Measurements from ENCODE around the gene SIGLEC10. TPM values are rescaled to one million over a fixed set of nuclear protein-coding genes. Genes with fewer than 3 reads are reported as not detected.
"Not testable (repeated sequence)": the region's sequence is repeated elsewhere in the genome, so short reads cannot be mapped to it uniquely, and the experiment has no call there.

The SIGLEC10 gene
- total RNA-seq, 1 donor from 2014 or later = 12.6 TPM

- intact Hi-C loops (cut with DNase I) = no loop called here
- H3K9me3 ChIP-seq = no peaks in the 10 kb centered on the region
- H3K36me3 ChIP-seq = no peaks in the 10 kb centered on the region
- H3K4me1 ChIP-seq = no peaks in the 10 kb centered on the region
- no peak for ATAC-seq
- DNase-seq = peak; percentile 23
- H3K27ac ChIP-seq = no peak overlapping the region
- peaks cover under 1% of the 10 kb centered on the region for H3K27me3 ChIP-seq
- H3K4me3 ChIP-seq = no peak overlapping the region
- TF ChIP-seq CTCF (IDR thresholded peaks at IDR 0.05) = no peak
Measured at GRCh38 chr19:51430221-51430620, 12.8 kb upstream of the SIGLEC10 start.

- peak; percentile 78 for ATAC-seq
- H3K27me3 ChIP-seq = no peaks in the 10 kb centered on the region
- no peak for TF ChIP-seq CTCF (IDR thresholded peaks at IDR 0.05)
- H3K27ac ChIP-seq = no peak overlapping the region
- DNase-seq = no peak
- no peaks in the 10 kb centered on the region for H3K9me3 ChIP-seq
- H3K36me3 ChIP-seq = no peaks in the 10 kb centered on the region
- intact Hi-C loops (cut with DNase I) = no loop called here
- no peak overlapping the region for H3K4me3 ChIP-seq
- H3K4me1 ChIP-seq = no peaks in the 10 kb centered on the region
Measured at GRCh38 chr19:51427201-51427600, 9.8 kb upstream of the SIGLEC10 start.

DNA sequence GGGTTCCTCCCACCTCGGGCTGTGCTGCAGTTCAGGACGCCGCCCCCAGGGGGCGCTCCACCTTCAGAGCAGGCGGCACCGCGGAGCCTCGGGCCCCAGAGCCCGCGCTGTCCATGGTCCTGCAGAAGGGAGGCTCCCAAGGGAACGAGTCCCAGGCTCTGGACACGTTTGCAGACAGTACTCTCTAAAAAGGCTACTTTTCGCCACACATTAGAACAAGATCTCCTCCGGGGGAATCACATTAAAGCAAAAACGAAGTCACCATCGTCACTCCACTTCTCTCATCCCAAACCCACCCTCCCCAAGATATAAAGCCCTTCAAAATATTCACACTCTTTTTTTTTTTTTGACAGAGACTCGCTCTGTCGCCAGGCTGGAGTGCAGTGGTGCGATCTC, 4.6 kb upstream of the SIGLEC10 start:
- H3K27ac ChIP-seq = no peak overlapping the region
- H3K4me3 ChIP-seq = no peak overlapping the region

GRCh38 chr19:51421229-51422052, 4.0 kb upstream of the SIGLEC10 start:
- Histone ChIP-seq H3K27me3 (peaks cover 14% of the 10 kb centered on the region), H3K36me3 (no peaks in the 10 kb centered on the region), H3K27ac (no peak overlapping the region), H3K4me3 (no peak overlapping the region), H3K4me1 (no peaks in the 10 kb centered on the region), H3K9me3 (no peaks in the 10 kb centered on the region)
- no peak for TF ChIP-seq CTCF (IDR thresholded peaks at IDR 0.05)
- DNase-seq (no peak), ATAC-seq (no peak)
- intact Hi-C loops (cut with DNase I) = no loop called here

More for the DNA sequence above, 4.6 kb upstream of the SIGLEC10 start:
- peak; percentile 95 for TF ChIP-seq CTCF (IDR thresholded peaks at IDR 0.05)
- H3K9me3 ChIP-seq = no peaks in the 10 kb centered on the region
- ATAC-seq = peak; percentile 96
- intact Hi-C loops (cut with DNase I) = no loop called here
- peak; percentile 94 for DNase-seq
- H3K27me3 ChIP-seq = peaks cover 14% of the 10 kb centered on the region
- no peaks in the 10 kb centered on the region for H3K36me3 ChIP-seq
- H3K4me1 ChIP-seq = no peaks in the 10 kb centered on the region

GRCh38 chr19:51420511-51420910, 3.1 kb upstream of the SIGLEC10 start:
- H3K4me1 ChIP-seq; H3K36me3 ChIP-seq; H3K9me3 ChIP-seq; H3K27ac ChIP-seq; ATAC-seq; H3K4me3 ChIP-seq; DNase-seq; intact Hi-C loops (cut with DNase I): not testable (repeated sequence)
- H3K27me3 ChIP-seq = peaks cover 14% of the 10 kb centered on the region

DNA sequence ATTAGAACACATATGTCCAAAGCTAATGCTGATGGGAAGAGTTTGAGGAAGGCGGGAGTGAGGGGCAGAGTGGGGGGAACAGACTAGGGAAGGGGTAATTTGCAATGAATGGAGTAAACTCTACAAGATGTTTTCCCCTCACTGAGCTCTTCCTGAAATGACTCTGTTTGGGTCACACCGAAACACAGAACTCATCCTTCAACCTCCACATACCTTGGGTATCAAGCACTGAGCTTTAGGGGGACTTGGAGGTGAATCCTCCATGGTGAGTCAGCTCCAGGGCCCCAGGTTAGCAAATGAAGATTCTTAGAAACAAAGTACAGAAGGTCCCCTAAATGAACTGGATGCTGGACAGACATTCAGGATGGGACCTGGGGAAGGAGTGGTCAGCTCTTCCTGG, 1.3 kb upstream of the SIGLEC10 start:
- TF ChIP-seq CTCF (IDR thresholded peaks at IDR 0.05) = no peak
- Histone ChIP-seq H3K36me3 (no peaks in the 10 kb centered on the region), H3K27ac (no peak overlapping the region), H3K4me3 (no peak overlapping the region), H3K27me3 (peaks cover 14% of the 10 kb centered on the region), H3K4me1 (no peaks in the 10 kb centered on the region), H3K9me3 (no peaks in the 10 kb centered on the region)
- ATAC-seq = no peak
- intact Hi-C loops (cut with DNase I) = no loop called here
- no peak for DNase-seq
